ENCODE results near the gene SLC25A39. TPM values are rescaled to one million over a fixed set of nuclear protein-coding genes. Genes with fewer than 3 reads are reported as not detected.
A peak's percentile ranks its signal among the peaks of the same experiment; 100 is the strongest.
"Not testable (repeated sequence)": the region's sequence is repeated elsewhere in the genome, so short reads cannot be mapped to it uniquely, and the experiment has no call there.

SLC25A39 gene, protein sequence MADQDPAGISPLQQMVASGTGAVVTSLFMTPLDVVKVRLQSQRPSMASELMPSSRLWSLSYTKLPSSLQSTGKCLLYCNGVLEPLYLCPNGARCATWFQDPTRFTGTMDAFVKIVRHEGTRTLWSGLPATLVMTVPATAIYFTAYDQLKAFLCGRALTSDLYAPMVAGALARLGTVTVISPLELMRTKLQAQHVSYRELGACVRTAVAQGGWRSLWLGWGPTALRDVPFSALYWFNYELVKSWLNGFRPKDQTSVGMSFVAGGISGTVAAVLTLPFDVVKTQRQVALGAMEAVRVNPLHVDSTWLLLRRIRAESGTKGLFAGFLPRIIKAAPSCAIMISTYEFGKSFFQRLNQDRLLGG
- 78.7 and 84.9 TPM in 2 replicates for total RNA-seq

DNA sequence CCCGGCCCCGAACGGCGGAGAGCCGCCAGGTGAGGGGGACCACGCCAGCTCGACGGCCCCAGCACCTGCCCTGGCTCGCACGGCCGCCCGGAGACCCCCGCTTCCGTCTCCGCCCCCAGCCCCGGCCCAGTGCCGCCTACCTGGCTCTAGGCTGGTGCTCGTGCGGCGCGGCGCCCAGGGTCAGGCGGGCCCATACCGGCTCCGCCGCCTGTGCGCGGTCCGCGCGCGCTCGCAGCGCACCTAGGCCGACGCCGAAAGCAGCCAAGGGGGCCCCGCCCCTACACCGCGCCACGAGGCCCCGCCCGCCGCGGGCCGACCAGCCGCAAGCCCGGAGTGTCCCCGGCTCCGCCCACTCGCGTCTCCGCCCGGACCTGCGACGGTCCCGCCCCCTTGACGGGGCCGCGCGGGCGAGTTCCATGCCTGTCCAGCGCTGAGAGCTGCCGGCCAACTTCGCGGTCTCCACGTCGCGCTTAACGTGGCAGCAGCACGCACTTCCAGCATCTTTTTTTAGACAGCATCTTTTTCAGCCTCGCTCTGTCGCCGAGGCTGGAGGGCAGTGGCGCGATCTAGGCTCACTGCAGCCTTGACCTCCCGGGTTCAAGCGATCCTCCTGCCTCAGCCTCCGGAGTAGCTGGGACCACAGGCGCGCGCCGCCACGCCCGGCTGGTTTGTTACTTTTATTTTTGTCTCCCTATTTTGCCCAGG, at the start of gene SLC25A39:
Gene SLC25A39, minus strand, starts transcription at position 253 of the 705 bp plus-strand sequence. CDS start 1,261 bp downstream, outside the sequence.
- peak; percentile 68 for DNase-seq (ENCODE audit: low read depth)

DNA sequence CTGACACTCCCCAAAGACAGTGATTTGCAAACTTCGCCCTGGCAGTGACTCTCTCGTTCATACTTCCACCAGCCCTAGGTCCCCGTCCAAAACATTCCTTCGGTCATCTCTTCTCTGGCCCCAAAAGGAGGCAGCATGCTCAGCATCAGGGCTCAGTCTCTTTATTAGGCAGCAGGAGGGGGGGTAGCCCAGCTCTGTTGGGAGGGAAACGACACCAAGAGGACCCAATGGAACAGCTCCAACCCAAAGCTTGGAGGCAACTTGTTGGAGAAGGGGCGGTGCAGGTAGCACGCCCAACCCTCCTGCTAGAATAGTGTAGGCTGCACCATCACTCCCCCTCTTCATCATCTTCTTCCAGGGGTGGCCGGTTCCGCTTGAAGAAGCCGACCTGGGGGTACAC, 47.4 kb upstream of the SLC25A39 start:
- DNase-seq (ENCODE audit: low read depth): no peak

DNA sequence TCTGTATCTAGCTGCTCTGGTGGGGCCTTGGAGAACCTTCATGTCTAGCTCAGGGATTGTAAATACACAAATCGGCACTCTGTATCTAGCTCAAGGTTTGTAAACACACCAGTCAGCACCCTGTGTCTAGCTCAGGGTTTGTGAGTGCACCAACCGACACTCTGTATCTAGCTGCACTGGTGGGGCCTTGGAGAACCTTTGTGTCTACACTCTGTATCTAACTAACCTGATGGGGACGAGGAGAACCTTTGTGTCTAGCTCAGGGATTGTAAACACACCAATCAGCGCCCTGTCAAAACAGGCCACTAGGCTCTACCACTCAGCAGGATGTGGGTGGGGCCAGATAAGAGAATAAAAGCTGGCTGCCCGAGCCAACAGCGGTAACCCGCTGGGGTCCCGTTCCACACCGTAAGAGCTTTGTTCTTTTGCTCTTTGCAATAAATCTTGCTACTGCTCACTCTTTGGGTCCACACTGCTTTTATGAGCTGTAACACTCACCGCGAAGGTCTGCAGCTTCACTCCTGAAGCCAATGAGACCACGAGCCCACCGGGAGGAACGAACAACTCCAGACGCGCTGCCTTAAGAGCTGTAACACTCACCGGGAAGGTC, 44.9 kb upstream of the SLC25A39 start:
- DNase-seq (ENCODE audit: low read depth): not testable (repeated sequence)

DNA sequence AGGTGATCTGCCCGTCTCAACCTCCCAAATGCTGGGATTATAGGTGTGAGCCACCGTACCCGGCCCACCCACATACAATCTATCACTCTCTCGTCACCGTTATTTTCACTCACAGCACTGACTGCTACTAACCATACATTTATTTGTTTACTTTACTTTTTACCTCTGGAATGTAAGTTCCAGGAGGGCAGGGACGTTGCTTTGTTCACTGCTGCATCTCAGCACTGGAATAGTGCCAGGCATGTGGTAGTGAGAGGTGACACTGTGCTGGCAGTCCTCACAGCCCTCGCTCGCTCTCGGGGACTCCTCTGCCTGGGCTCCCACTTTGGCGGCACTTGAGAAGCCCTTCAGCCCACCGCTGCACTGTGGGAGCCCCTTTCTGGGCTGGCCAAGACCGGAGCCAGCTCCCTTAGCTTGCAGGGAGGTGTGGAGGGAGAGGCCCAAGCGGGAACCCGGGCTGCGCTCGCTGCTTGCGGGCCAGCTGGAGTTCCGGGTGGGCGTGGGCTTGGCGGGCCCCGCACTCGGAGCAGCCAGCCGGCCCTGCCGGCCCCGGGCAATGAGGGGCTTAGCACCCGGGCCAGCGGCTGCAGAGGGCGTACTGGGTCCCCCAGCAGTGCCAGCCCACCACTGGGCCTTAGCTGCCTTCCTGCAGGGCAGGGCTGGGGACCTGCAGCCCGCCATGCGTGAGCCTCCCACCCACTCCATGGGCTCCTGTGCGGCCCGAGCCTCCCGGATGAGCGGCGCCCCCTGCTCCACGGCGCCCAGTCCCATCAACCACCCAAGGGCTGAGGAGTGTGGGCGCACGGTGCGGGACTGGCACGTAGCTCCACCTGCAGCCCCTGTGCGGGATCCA, 44.0 kb upstream of the SLC25A39 start:
- DNase-seq (ENCODE audit: low read depth): not testable (repeated sequence)

DNA sequence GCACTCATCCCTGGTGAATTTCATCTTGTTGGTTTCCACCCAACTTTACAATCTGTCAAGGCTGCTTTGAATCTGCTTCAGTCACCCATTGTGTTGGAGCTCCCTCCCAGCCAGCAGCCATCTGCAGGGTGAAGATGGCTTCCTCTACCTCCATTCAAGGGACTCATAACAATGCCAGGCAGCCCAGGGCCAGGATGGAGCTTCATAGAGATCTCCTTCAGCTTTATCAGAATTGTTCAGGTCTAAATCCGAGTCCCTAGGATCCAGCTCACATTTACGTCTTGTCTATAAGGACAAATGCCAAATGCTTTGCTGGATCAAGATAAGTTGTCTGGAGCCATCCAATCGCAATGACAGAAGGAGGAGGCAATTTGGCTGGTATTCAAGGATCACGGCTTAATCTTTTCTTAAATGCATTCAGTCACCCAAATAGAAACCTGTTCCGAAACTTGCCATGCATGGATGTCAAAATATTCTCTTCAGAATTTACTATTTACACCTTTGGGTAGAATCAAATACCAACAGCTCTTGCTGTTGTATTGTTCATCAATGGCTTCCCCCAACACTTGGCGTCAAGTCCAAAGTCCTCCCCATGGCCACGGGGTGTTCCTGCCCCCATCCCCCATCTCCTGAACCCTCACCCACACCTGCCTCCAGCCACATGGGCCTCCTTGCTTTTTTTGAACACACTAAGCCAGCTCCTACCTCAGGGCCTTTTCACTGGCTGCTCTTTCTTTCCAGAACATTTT, 42.8 kb upstream of the SLC25A39 start:
- peak; percentile 13 for DNase-seq (ENCODE audit: low read depth)

DNA sequence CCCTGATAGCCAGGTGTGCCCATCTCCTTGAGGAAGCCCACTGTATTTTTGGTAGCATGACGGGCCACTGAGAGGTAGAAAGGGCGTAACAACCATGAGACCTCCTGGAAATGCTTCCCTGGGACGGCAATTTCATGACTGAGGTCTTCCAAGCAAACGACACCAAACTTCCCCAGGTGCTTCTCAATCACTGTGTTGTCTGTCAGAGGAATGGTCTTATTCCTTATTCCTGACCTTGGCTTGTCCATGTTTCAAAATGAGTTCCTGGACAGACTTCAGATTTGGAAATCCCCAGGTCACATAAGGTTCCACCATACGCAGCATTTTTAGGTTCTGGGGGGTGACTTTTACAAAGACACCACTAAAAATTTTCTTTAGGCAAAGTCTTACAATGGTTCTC, 40.4 kb upstream of the SLC25A39 start:
- not testable (repeated sequence) for DNase-seq (ENCODE audit: low read depth)

DNA sequence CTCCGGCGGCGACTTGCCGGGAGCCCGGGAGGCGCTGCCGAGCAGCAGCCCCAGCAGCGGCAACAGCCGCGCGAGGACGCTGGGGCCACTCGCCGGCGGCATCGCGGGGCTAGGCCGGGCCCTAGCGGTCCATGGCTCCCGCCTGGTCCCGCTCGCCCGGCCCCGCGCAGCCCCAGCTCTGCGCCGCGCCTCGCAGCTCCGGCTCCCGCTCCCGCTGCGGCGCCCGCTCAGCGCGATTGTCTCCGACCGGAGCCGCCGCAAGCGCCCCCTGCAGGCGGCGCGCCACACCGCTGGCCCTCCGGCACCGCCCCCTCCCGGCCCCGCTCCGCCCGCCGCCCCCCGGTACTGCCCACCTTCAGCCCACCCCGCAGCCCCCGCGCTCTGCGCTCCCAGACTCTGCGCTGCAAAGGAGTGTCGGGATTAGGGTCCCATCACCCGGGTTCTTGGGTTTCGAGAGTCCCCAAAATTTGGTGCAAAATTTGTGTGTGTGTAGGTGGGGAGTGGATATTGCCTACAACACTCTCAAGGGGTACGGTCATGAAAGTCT, 39.1 kb upstream of the SLC25A39 start, which contains the start of gene FAM171A2:
Gene FAM171A2, minus strand, starts transcription at position 241 of the 547 bp plus-strand sequence. Its CDS starts 139 bp downstream, at position 102.
- no peak for DNase-seq (ENCODE audit: low read depth)

DNA sequence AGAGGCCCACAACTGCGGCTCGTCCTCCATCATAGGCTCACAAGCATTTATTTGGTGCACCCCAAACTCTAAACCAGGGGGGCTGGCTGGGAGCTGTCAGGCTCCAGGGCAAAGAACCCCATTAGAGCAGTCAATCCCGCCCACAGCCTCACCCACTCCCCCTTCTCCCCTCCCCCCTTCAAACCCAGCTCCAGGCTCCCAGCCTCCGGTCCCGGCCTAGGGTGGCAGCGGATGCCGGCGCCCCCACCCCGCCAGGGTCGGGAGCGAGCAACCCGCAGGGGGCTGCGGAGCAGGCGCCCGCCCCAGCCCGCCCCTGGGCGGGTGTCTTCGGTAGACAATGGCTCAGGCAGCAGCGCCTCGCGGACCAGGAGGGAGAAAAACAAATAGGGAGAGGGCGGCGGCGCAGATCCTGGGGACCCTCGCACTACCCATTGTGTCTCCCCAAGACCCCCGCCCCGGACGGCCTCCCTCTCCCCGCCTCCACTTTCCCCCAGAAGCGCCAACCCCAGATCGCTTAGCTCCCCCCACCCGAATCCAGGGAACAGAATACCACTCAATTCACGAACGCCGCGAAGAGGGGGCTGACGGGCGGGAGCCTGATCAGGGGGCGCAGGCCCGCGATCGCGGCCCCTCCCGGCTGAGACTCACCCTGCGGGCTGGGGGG, 38.5 kb upstream of the SLC25A39 start:
- no peak for DNase-seq (ENCODE audit: low read depth)

DNA sequence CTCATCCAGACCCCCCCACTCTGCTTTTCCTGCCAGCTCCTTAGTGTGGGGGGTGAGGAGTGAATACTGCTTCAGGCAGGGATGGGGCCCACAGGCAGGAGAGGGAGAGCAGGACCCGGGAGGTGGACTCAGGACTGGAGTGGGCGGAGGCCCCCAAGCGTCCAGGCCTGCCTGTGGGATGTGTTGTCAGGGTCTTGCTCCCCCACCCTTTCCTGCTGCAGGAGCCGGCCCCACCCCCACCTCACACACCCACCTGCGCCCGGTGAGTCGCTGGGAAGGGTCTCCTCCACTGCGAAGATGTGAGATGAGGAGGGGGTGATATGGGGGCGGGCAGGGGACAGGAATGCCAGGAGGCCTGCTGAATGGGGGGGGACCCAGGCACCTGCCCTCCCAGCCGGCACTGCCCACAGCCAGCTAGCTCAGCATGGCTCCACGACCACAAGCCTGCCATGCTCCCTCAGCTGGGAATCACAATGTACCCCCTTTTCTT, 37.9 kb upstream of the SLC25A39 start:
- no peak for DNase-seq (ENCODE audit: low read depth)

DNA sequence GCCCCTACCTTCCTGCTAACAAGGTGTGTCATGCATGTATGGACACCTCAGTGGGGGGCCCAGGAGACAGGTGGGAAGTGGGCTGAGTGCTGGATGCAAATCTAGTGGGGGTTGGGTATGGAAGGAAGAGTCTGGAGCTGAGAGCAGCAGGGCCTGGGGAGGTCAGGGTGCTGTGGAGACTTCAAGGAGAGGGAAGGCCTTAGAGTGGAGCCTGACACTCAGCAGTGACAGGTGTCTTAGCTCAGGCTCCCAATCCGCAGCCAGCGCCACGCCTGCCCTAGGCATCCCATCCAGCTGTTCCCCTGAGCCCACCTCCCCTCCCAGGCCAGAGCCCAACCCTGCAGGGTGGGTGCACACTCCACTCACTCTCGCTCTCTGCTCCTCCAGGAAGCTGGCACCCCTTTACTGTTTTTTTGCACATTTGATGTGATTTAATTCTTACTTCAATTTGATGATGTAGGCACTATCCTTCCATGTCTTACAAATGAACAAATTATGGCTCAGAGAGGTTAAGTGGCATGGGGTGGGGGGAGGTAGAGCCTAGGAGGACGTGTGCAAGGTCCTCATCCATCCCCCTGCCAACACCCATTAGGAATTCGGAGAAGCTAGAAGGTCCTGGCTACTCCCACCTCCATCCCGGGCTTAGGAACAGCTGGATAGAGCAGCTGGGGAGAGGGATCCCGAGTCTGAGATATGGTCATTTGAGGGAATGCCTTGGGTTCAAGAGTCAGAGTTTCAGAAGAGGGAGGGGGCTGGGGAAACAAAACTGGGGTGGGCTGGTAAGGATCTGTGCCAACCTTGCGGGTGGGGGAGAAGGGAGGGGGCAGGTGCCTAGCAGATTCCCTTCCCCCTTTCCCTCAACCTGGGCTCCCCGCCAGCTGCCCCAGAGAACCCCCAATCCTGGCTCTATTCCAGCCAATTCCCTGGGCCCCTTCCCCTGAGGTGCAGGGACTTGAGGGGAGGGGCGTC, 37.0 kb upstream of the SLC25A39 start:
- no peak for DNase-seq (ENCODE audit: low read depth)

DNA sequence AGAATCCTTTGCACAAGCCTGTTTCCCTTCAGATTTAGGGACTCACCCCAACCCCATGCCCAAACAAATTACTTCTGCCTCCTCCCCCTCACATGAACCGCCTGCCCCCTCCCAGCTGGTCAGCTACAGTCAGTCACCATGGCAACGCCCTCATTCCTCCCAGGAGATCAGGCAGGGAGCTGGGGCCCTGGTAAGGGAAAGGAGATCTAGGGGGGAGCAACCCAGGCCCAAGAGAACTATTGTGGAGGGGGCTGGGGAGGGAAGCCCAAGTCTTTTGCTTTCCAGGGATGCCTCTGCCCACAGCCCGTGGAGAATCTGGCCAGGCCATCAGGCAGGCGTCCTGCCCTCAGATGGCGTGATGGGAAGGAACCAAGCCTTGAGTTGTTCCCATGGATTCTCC, 36.2 kb upstream of the SLC25A39 start:
- DNase-seq (ENCODE audit: low read depth): peak; percentile 27

DNA sequence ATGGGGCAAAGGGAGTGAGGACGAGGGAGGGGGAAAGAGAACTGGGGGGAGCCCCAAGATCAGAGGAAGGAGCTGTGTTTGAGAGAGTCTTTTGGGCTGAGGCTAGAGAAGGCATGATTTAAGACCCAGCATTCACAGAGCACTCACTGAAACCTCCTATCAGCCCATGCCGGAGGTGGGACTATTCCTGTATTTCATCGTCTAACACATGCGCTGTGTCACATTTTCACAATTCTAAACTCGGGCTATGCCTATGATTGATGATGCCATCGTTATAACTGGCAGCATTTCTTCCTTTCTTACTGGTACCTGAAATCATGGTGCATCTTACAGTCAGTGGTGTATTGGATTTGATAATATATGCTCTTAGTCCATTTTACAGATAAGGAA, 35.5 kb upstream of the SLC25A39 start:
- no peak for DNase-seq (ENCODE audit: low read depth)

DNA sequence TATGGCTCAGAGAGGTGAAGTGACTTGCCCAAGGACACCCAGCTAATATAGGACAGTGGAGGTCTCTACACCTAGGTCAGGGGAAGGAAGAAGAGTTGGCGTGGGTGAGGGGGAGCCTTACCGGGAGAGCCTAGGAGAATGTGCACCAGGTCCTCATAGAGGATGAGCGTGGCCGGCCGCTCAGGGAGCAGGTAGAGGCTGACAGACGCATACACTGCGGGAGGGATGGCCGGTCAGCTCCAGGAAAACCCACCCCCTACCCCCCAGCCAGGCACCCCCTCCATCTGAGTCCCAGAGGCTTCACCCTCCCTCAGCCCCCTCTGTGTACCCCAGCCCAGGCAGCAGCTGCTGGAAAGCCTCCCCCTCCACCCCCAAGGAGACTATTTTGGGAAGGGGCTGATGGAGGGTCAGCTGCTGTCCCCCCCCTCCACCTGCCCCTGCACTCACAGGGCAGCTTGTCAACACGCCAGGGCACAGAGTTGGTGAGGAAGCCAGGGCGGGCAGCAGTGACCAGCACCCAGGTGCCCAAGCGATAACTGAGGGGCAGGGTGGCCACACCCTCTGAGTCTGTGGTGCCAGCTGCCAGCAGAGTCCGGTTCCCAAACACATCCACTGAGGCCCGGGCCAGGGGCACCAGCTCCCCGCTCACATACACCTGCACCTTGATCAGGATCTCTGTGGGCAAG, 35.0 kb upstream of the SLC25A39 start:
- no peak for DNase-seq (ENCODE audit: low read depth)

DNA sequence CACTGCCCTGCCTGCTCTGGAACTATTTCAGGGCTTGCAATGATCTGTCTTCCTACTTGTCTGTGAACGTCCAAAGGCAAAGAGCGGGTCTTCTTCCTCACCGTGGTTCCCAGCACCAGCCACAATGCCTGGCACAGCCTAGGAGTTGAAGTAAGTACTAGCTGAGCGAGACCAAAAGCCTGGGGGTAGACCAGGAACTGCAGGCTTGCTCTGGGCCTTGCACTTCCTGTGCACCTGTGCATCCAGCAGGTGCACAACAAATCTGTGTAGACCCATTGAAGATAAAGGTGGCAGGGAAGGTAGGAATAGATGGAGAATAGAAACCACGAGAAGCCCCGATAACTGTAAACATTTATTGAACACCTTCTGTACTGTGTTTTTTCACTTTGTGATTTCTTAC, 34.4 kb upstream of the SLC25A39 start:
- no peak for DNase-seq (ENCODE audit: low read depth)

DNA sequence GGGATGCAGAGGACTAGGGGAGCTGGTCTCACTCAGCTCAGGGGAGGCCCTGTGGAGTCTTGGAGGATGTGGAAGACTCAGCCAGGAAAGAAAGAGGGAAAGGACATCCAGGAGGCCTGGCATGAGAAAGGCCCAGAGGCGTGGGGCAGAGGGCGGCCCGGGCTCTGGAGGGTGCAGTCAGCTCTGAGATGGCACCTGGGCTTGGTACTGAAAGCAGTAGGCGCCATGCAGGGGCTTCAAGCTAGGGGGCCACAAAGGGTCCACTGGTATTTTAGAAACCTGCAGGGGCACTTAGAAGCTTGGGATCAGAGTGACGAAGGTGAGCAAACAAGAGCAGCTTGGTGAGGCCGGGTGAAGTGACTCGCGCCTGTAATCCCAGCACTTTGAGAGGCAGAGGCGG, 33.4 kb upstream of the SLC25A39 start:
- no peak for DNase-seq (ENCODE audit: low read depth)

DNA sequence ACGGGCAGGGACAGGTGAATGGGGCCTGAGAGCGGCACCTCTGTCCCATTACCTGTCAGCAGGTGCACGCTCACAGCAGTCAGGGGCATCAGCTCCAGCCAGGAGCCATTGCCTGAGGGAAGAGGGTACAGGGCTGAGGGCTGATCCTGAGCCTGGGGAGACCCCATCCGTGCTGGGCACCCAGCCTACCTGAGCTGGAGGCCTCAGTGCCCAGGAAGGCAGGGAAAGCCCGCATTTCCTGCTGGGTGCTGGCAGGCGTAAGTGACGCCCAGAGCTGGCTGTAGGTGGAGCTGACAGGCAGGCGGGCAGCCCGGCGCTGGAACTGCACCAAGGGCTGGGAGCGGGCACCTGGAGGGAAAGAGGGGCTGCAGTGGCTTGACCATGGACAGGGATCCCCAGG, 31.6 kb upstream of the SLC25A39 start:
- DNase-seq (ENCODE audit: low read depth): no peak

DNA sequence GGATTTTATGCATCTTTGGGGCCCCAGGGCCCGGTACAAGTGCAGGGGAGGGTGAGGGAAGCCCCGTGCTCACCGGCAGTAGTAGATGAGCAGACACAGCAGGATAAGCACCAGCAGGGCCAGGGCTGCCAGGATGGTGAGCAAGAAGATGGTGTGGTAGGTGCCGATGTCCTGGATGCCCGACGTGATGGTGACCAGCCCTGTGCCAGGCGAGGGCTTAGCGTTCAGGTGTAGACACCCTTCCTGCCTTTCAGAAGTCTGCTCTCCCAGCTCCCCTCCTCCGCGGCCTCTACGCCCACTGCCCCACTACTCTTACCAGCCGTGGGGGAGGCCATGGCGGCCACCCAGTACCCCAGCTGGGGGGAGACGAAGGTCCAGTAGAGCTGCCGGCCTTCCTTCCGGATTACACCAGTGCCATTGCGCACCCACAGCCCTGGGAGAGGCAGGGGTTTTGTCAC, 31.0 kb upstream of the SLC25A39 start:
- no peak for DNase-seq (ENCODE audit: low read depth)
